Upper lobe of right lung (tissue), 1 donor: ENCODE data around the gene APOBEC3F. TPM values are rescaled to one million over a fixed set of nuclear protein-coding genes. Genes with fewer than 3 reads are reported as not detected.
A peak's percentile ranks its signal among the peaks of the same experiment; 100 is the strongest.
"Not testable (repeated sequence)": the region's sequence is repeated elsewhere in the genome, so short reads cannot be mapped to it uniquely, and the experiment has no call there.

ENCODE experiments used
- ATAC-seq: fragments of 200-7000 bp; cut with Tn5 transposase; one replicate; pipeline ENCODE4 v1.9.1; 2020; ENCODE audit warnings: mild to moderate bottlenecking, moderate library complexity
- DNase-seq: peaks from one replicate; pipeline ENCODE4 v3.0.0-alpha.2; 2020
- H3K27ac ChIP-seq: fragments of 200-600 bp; one replicate; pipeline ENCODE4 v1.8.0; 2022
- H3K27me3 ChIP-seq: fragments of 200-600 bp; one replicate; pipeline ENCODE4 v1.8.0; 2022; ENCODE audit warnings: mild to moderate bottlenecking
- H3K36me3 ChIP-seq: fragments of 200-600 bp; one replicate; pipeline ENCODE4 v1.8.0; 2022
- H3K4me1 ChIP-seq: fragments of 200-600 bp; one replicate; pipeline ENCODE4 v1.8.0; 2022
- H3K4me3 ChIP-seq: fragments of 200-600 bp; one replicate; pipeline ENCODE4 v1.8.0; 2022; ENCODE audit warnings: mild to moderate bottlenecking
- H3K9me3 ChIP-seq: fragments of 200-600 bp; one replicate; pipeline ENCODE4 v1.8.0; 2022
- CTCF ChIP-seq: fragments of 200-600 bp; IDR thresholded peaks from one replicate; pipeline ENCODE4 v1.8.0; 2022; ENCODE audit warnings: antibody characterized with exemption
- intact Hi-C: fragments of 100-400 bp; cut with DNase I; formaldehyde crosslinking; loops from one replicate; pipeline ENCODE4 v1.11.0; 2022
- long read RNA-seq: library from polyadenylated mRNA; unstranded; transcript quantifications from one replicate; pipeline ENCODE4 v2.0.0, GENCODE V29; 2021
- total RNA-seq: library from RNA; stranded (reverse); fragmentation: NEBNext Ultra II Directional; extraction: Animal tissue kit (Norgen Biotek cat#: 25700); gene quantifications from one replicate; pipeline ENCODE4 v1.2.1, GENCODE V29; 2021
- donor health status: DM: no; HTN: yes; CAD: no; lungs with severe emphysema.

APOBEC3F gene
- total RNA-seq: 9.0 TPM
- long read RNA-seq, partial matches to known transcripts: 0 of 2 reads
- long read RNA-seq, other reads (novel, unspliced or antisense): 2 of 2 reads

GRCh38 chr22:39040538-39041296 lies at the start of gene APOBEC3F:
APOBEC3F (plus strand) TSS chr22:39040864; CDS start chr22:39040961, 97 bp downstream.
- H3K9me3 ChIP-seq, H3K36me3 ChIP-seq, intact Hi-C loops, H3K4me1 ChIP-seq, H3K27me3 ChIP-seq: not testable (repeated sequence)
- peak; percentile 79 for DNase-seq
- peak; percentile 94 for ATAC-seq
- peak within 1 kb of the TSS; percentile 90 for H3K27ac ChIP-seq
- H3K4me3 ChIP-seq: peak within 1 kb of the TSS; percentile 66

GRCh38 chr22:38992871-38993371 lies 47.7 kb upstream of the APOBEC3F start:
- intact Hi-C loops: not testable (repeated sequence)

GRCh38 chr22:38996105-38996504 lies 44.6 kb upstream of the APOBEC3F start:
- Histone ChIP-seq H3K27me3 (no peaks in the 10 kb centered on the region), H3K9me3 (no peaks in the 10 kb centered on the region), H3K36me3 (no peaks in the 10 kb centered on the region), H3K4me1 (no peaks in the 10 kb centered on the region), H3K4me3 (no peak overlapping the region), H3K27ac (no peak overlapping the region)
- no peak for TF ChIP-seq CTCF
- intact Hi-C loops: no loop called here
- DNase-seq: no peak
- ATAC-seq: no peak

More at GRCh38 chr22:38992871-38993371, 47.7 kb upstream of the APOBEC3F start:
- H3K4me1 ChIP-seq, H3K27me3 ChIP-seq, H3K36me3 ChIP-seq, H3K4me3 ChIP-seq, DNase-seq, H3K9me3 ChIP-seq, H3K27ac ChIP-seq: not testable (repeated sequence)
- peak; percentile 65 for ATAC-seq

- no peaks in the 10 kb centered on the region for H3K36me3 ChIP-seq
- H3K9me3 ChIP-seq: no peaks in the 10 kb centered on the region
- no peak for DNase-seq
- no peak for TF ChIP-seq CTCF
- peak; percentile 12 for ATAC-seq
- no peaks in the 10 kb centered on the region for H3K4me1 ChIP-seq
- no peaks in the 10 kb centered on the region for H3K27me3 ChIP-seq
- intact Hi-C loops: no loop called here
- no peak overlapping the region for H3K4me3 ChIP-seq
- no peak overlapping the region for H3K27ac ChIP-seq
Measured at GRCh38 chr22:38997518-38997917, 43.1 kb upstream of the APOBEC3F start.

GRCh38 chr22:39003165-39003638 lies 37.5 kb upstream of the APOBEC3F start:
- Histone ChIP-seq H3K4me1 (peaks cover 9% of the 10 kb centered on the region), H3K27me3 (no peaks in the 10 kb centered on the region), H3K36me3 (no peaks in the 10 kb centered on the region), H3K9me3 (no peaks in the 10 kb centered on the region), H3K4me3 (no peak overlapping the region), H3K27ac (no peak overlapping the region)
- DNase-seq (peak; percentile 81), ATAC-seq (peak; percentile 99)
- intact Hi-C loops: loop anchor here (10.0 kb wide), 2 partner anchors 58 to 128 kb away; partner anchors contain the start of gene CBX6
- peak; percentile 82 for TF ChIP-seq CTCF

- H3K4me3 ChIP-seq: no peak overlapping the region
- ATAC-seq (no peak), DNase-seq (no peak)
- no peaks in the 10 kb centered on the region for H3K27me3 ChIP-seq
- H3K27ac ChIP-seq: no peak overlapping the region
- TF ChIP-seq CTCF: no peak
- H3K36me3 ChIP-seq: no peaks in the 10 kb centered on the region
- no peaks in the 10 kb centered on the region for H3K9me3 ChIP-seq
- intact Hi-C loops: loop anchor here (10.0 kb wide), 2 partner anchors 62 to 132 kb away; partner anchors contain the start of gene CBX6
- H3K4me1 ChIP-seq: peaks cover 9% of the 10 kb centered on the region
Measured at GRCh38 chr22:39007177-39007576, 33.5 kb upstream of the APOBEC3F start.

- ATAC-seq, DNase-seq: not testable (repeated sequence)
- intact Hi-C loops: loop anchor here (10.0 kb wide), 2 partner anchors 64 to 134 kb away; partner anchors contain the start of gene CBX6
Measured at GRCh38 chr22:39008271-39008850, 32.3 kb upstream of the APOBEC3F start.

More at GRCh38 chr22:39008271-39008850, 32.3 kb upstream of the APOBEC3F start:
- H3K27me3 ChIP-seq, H3K4me3 ChIP-seq, H3K27ac ChIP-seq, H3K4me1 ChIP-seq, H3K36me3 ChIP-seq, H3K9me3 ChIP-seq: not testable (repeated sequence)
